SH-SY5Y (cell line): ENCODE data around the gene RPLP1.

ENCODE experiments used
- GATA2 ChIP-seq: IDR thresholded peaks from 2 replicates; pipeline ENCODE4 v1.6.1; 2011; ENCODE audit warnings: mild to moderate bottlenecking, low read depth, low read length
- GATA3 ChIP-seq: IDR thresholded peaks from 2 replicates; pipeline ENCODE4 v1.6.1; 2011; ENCODE audit warnings: low read depth, mild to moderate bottlenecking, low read length, moderate library complexity

DNA sequence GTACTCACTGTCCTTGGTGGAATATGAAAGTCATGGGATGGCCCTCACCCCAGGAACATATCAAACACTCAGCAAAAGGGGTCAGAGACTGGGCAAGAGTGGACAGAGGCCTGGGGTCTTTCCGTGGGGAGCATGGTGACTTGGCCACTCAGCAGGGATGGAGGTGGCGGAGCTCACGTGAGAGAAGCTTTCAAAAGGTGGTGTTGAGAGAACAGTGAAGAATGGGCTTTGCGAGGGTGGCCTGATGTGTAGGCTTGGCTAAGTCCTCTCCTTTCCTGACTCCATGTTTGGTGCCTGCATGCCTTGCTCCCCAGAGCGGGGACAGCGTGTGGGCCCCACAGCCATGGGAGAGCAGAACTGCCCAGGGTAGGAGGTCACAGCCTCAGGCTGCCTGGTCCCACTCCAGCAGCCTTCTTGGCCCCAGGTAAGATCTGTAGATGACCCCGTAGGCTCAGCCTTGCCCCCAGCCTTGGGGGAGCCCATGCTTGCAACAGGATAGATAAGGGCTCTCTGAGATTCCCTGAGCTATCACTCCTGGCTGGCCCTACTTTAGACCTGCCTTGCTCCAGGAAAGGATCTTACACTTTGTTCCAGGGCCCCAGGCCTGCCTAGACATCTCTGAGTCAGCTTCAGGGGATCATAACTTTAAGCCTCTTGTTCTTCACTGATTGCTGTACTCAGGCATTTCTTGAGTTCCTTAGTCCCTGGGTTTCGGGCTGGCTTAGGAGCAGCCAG is 17.0 kb downstream of the RPLP1 start:
- TF ChIP-seq GATA2 (no peak), GATA3 (no peak)
